WTC11 (cell line): ENCODE results near the gene EME1. TPM values are rescaled to one million over a fixed set of nuclear protein-coding genes. Genes with fewer than 3 reads are reported as not detected.

Experiments used
- ATAC-seq: fragments of 200-7000 bp; cut with Tn5 transposase; 2 replicates; pipeline ENCODE4 v1.10.0; 2021; ENCODE audit warnings: mild to moderate bottlenecking, moderate library complexity
- CTCF ChIA-PET: fragments of 300-600 bp; sonication (Branson Sonifier 250); formaldehyde crosslinking; loops from one replicate; lab custom pipeline; 2021; ENCODE audit warnings: antibody characterized with exemption; lab: Charles Lee
- POLR2A ChIA-PET: fragments of 350-600 bp; sonication (Branson Sonifier 250); formaldehyde crosslinking; loops from one replicate; lab custom pipeline; 2021; ENCODE audit warnings: antibody characterized with exemption; lab: Charles Lee
- DNase-seq: peaks from one replicate; pipeline ENCODE4 v3.0.0; 2021; ENCODE audit warnings: low spot score
- H3K27ac Mint-ChIP-seq: 2 replicates; pipeline ENCODE4 v1.8.0; 2021; ENCODE audit warnings: mixed read lengths
- H3K27me3 Mint-ChIP-seq: 2 replicates; pipeline ENCODE4 v1.8.0; 2021; ENCODE audit warnings: low read depth, mild to moderate bottlenecking, moderate library complexity, mixed read lengths
- H3K36me3 Mint-ChIP-seq: 2 replicates; pipeline ENCODE4 v1.8.0; 2021; ENCODE audit warnings: mixed read lengths
- H3K4me1 Mint-ChIP-seq: 2 replicates; pipeline ENCODE4 v1.8.0; 2022; ENCODE audit warnings: mixed read lengths
- H3K4me3 Mint-ChIP-seq: 2 replicates; pipeline ENCODE4 v1.8.0; 2021; ENCODE audit warnings: mild to moderate bottlenecking, moderate library complexity, mixed read lengths
- H3K9me3 Mint-ChIP-seq: 2 replicates; pipeline ENCODE4 v1.8.0; 2021; ENCODE audit warnings: mixed read lengths
- CBFB ChIP-seq: sonication (generic); formaldehyde crosslinking; IDR thresholded peaks from 2 replicates; pipeline ENCODE4 v1.8.1; 2022; ENCODE audit warnings: mild to moderate bottlenecking, low read depth, missing genetic modification reagents
- CREB1 ChIP-seq: sonication (generic); formaldehyde crosslinking; IDR thresholded peaks from 2 replicates; pipeline ENCODE4 v1.8.0; 2023; ENCODE audit warnings: mild to moderate bottlenecking, missing genetic modification reagents
- CREM ChIP-seq: sonication (generic); formaldehyde crosslinking; IDR thresholded peaks from 2 replicates; pipeline ENCODE4 v1.8.1; 2022; ENCODE audit warnings: mild to moderate bottlenecking, missing genetic modification reagents, moderate library complexity
- E2F5 ChIP-seq: sonication (generic); formaldehyde crosslinking; IDR thresholded peaks from 2 replicates; pipeline ENCODE4 v1.8.1; 2022; ENCODE audit warnings: mild to moderate bottlenecking, moderate library complexity, missing genetic modification reagents
- ESRRA ChIP-seq: sonication (generic); formaldehyde crosslinking; IDR thresholded peaks from 2 replicates; pipeline ENCODE4 v1.8.1; 2022; ENCODE audit warnings: mild to moderate bottlenecking, missing genetic modification reagents, borderline replicate concordance
- ETV6 ChIP-seq: sonication (generic); formaldehyde crosslinking; IDR thresholded peaks from 2 replicates; pipeline ENCODE4 v1.8.1; 2022; ENCODE audit warnings: mild to moderate bottlenecking, missing genetic modification reagents
- FOXK1 ChIP-seq: sonication (generic); formaldehyde crosslinking; IDR thresholded peaks from 2 replicates; pipeline ENCODE4 v1.8.0; 2022; ENCODE audit warnings: mild to moderate bottlenecking, moderate library complexity, missing genetic modification reagents
- IRF2 ChIP-seq: sonication (generic); formaldehyde crosslinking; IDR thresholded peaks from 2 replicates; pipeline ENCODE4 v1.8.0; 2022; ENCODE audit warnings: low read depth, missing genetic modification reagents, borderline replicate concordance
- KAT7 ChIP-seq: sonication (generic); formaldehyde crosslinking; IDR thresholded peaks from 2 replicates; pipeline ENCODE4 v1.8.1; 2023; ENCODE audit warnings: missing genetic modification reagents, mild to moderate bottlenecking, borderline replicate concordance
- NR2C2 ChIP-seq: sonication (generic); formaldehyde crosslinking; IDR thresholded peaks from 2 replicates; pipeline ENCODE4 v1.8.0; 2022; ENCODE audit warnings: mild to moderate bottlenecking, missing genetic modification reagents
- PRRX2 ChIP-seq: fragments of 250-450 bp; sonication (Bioruptor Pico); IDR thresholded peaks from 2 replicates; pipeline ENCODE4 v1.8.0; 2021; ENCODE audit warnings: mild to moderate bottlenecking
- SOX15 ChIP-seq: fragments of 250-450 bp; sonication (Bioruptor Pico); IDR thresholded peaks from 2 replicates; pipeline ENCODE4 v1.9.0; 2021; ENCODE audit warnings: mild to moderate bottlenecking
- ZNF219 ChIP-seq: sonication (generic); formaldehyde crosslinking; IDR thresholded peaks from 2 replicates; pipeline ENCODE4 v1.8.0; 2023; ENCODE audit warnings: missing genetic modification reagents, mild to moderate bottlenecking, borderline replicate concordance
- ZNF263 ChIP-seq: sonication (generic); formaldehyde crosslinking; IDR thresholded peaks from 2 replicates; pipeline ENCODE4 v1.8.1; 2022; ENCODE audit warnings: low read depth, mild to moderate bottlenecking, moderate library complexity, missing genetic modification reagents
- ZNF425 ChIP-seq: fragments of 250-450 bp; sonication (Bioruptor Pico); conservative IDR thresholded peaks from 2 replicates; pipeline ENCODE4 v1.9.0; 2021; ENCODE audit warnings: mild to moderate bottlenecking
- ZNF532 ChIP-seq: fragments of 250-450 bp; sonication (Bioruptor Pico); IDR thresholded peaks from 2 replicates; pipeline ENCODE4 v1.9.0; 2021; ENCODE audit warnings: mild to moderate bottlenecking, borderline replicate concordance
- ZSCAN18 ChIP-seq: fragments of 250-450 bp; sonication (Bioruptor Pico); IDR thresholded peaks from 2 replicates; pipeline ENCODE4 v2.1.2; 2022; ENCODE audit warnings: mild to moderate bottlenecking, moderate library complexity
- total RNA-seq: library from RNA; stranded (reverse); gene quantifications from 3 replicates; pipeline ENCODE4 v1.2.3, GENCODE V29; 2021

EME1 gene
- total RNA-seq, 1 experiment from 2014 or later = 24.9 TPM

- ChIA-PET POLR2A (interaction anchor here (1.0 kb wide), 1 partner anchor 20 kb away, joined by 3 read pairs; no protein-coding TSS in a partner anchor), CTCF (interaction anchor here (0.6 to 5.0 kb wide), 6 partner anchors 13 to 246 kb away, joined by 3 to 26 read pairs (median 12); partner anchors contain the start of genes COL1A1 and LRRC59)
- TF ChIP-seq SOX15 (CRISPR knock-in tag) = no peak
- no peak for TF ChIP-seq NR2C2
- no peak for TF ChIP-seq CREB1 (CRISPR knock-in tag)
- no peak for TF ChIP-seq IRF2 (CRISPR knock-in tag)
- no peak for TF ChIP-seq ZNF263 (CRISPR knock-in tag)
- TF ChIP-seq ETV6 = no peak
- no peak for TF ChIP-seq CREM (CRISPR knock-in tag)
- no peak for TF ChIP-seq ZNF219 (CRISPR knock-in tag)
- TF ChIP-seq ZNF425 (CRISPR knock-in tag) = no peak
- no peak for TF ChIP-seq ZNF532 (CRISPR knock-in tag)
- TF ChIP-seq E2F5 = no peak
- TF ChIP-seq CBFB (CRISPR knock-in tag) = no peak
- H3K4me3 Mint-ChIP-seq = no peak overlapping the region
- H3K27ac Mint-ChIP-seq = no peak overlapping the region
- peaks cover 4% of the 10 kb centered on the region; the same call in 1 of the 2 replicates for H3K36me3 Mint-ChIP-seq
- peaks cover 11% of the 10 kb centered on the region for H3K27me3 Mint-ChIP-seq
- H3K9me3 Mint-ChIP-seq = no peaks in the 10 kb centered on the region
- H3K4me1 Mint-ChIP-seq = peaks cover 32% of the 10 kb centered on the region
- ATAC-seq (no peak), DNase-seq (no peak)
Measured at GRCh38 chr17:50348522-50349242, 24.3 kb upstream of the EME1 start.

GRCh38 chr17:50349243-50349600, 23.8 kb upstream of the EME1 start:
- no peak for TF ChIP-seq ZNF219 (CRISPR knock-in tag)
- TF ChIP-seq FOXK1 = no peak
- TF ChIP-seq KAT7 = no peak
- no peak for TF ChIP-seq PRRX2 (CRISPR knock-in tag)
- TF ChIP-seq ESRRA (CRISPR knock-in tag) = no peak
- no peak for TF ChIP-seq ZSCAN18
- ATAC-seq = no peak
- no peak for DNase-seq
- ChIA-PET CTCF (interaction anchor here (0.6 to 5.0 kb wide), 6 partner anchors 12 to 247 kb away, joined by 3 to 26 read pairs (median 12); partner anchors contain the start of genes COL1A1 and LRRC59), POLR2A (no interaction called here)
- peaks cover 5% of the 10 kb centered on the region; the same call in 1 of the 2 replicates for H3K36me3 Mint-ChIP-seq
- no peak overlapping the region for H3K4me3 Mint-ChIP-seq
- no peak overlapping the region for H3K27ac Mint-ChIP-seq
- H3K27me3 Mint-ChIP-seq = peaks cover 11% of the 10 kb centered on the region
- no peaks in the 10 kb centered on the region for H3K9me3 Mint-ChIP-seq
- H3K4me1 Mint-ChIP-seq = peaks cover 32% of the 10 kb centered on the region
